ENCODE data around the gene CAMK2D. TPM values are rescaled to one million over a fixed set of nuclear protein-coding genes. Genes with fewer than 3 reads are reported as not detected.

Gene CAMK2D
- total and polyA plus RNA-seq, 2 experiments from 2014 or later: 4.9 to 14.6 TPM

DNA sequence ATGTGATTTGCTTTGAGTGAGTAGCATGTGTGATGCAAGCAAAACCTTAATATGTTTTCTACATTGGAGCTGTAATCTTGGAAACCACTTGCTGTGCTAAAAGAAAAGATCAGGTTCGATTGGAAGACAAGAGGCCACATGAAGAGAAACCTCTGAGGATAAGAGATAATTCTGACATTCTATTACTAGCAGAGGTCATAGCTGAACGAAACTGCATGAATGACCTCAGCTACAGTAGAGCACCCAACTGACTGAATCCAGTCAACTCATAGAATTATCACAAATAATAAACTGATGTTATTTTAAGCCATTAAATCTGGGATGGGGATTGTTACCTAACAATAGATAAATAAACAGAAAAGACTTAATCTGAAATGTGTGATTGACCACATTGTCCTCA lies 147.1 kb downstream of the CAMK2D start (continued):
- TF ChIP-seq, protein P1, sequence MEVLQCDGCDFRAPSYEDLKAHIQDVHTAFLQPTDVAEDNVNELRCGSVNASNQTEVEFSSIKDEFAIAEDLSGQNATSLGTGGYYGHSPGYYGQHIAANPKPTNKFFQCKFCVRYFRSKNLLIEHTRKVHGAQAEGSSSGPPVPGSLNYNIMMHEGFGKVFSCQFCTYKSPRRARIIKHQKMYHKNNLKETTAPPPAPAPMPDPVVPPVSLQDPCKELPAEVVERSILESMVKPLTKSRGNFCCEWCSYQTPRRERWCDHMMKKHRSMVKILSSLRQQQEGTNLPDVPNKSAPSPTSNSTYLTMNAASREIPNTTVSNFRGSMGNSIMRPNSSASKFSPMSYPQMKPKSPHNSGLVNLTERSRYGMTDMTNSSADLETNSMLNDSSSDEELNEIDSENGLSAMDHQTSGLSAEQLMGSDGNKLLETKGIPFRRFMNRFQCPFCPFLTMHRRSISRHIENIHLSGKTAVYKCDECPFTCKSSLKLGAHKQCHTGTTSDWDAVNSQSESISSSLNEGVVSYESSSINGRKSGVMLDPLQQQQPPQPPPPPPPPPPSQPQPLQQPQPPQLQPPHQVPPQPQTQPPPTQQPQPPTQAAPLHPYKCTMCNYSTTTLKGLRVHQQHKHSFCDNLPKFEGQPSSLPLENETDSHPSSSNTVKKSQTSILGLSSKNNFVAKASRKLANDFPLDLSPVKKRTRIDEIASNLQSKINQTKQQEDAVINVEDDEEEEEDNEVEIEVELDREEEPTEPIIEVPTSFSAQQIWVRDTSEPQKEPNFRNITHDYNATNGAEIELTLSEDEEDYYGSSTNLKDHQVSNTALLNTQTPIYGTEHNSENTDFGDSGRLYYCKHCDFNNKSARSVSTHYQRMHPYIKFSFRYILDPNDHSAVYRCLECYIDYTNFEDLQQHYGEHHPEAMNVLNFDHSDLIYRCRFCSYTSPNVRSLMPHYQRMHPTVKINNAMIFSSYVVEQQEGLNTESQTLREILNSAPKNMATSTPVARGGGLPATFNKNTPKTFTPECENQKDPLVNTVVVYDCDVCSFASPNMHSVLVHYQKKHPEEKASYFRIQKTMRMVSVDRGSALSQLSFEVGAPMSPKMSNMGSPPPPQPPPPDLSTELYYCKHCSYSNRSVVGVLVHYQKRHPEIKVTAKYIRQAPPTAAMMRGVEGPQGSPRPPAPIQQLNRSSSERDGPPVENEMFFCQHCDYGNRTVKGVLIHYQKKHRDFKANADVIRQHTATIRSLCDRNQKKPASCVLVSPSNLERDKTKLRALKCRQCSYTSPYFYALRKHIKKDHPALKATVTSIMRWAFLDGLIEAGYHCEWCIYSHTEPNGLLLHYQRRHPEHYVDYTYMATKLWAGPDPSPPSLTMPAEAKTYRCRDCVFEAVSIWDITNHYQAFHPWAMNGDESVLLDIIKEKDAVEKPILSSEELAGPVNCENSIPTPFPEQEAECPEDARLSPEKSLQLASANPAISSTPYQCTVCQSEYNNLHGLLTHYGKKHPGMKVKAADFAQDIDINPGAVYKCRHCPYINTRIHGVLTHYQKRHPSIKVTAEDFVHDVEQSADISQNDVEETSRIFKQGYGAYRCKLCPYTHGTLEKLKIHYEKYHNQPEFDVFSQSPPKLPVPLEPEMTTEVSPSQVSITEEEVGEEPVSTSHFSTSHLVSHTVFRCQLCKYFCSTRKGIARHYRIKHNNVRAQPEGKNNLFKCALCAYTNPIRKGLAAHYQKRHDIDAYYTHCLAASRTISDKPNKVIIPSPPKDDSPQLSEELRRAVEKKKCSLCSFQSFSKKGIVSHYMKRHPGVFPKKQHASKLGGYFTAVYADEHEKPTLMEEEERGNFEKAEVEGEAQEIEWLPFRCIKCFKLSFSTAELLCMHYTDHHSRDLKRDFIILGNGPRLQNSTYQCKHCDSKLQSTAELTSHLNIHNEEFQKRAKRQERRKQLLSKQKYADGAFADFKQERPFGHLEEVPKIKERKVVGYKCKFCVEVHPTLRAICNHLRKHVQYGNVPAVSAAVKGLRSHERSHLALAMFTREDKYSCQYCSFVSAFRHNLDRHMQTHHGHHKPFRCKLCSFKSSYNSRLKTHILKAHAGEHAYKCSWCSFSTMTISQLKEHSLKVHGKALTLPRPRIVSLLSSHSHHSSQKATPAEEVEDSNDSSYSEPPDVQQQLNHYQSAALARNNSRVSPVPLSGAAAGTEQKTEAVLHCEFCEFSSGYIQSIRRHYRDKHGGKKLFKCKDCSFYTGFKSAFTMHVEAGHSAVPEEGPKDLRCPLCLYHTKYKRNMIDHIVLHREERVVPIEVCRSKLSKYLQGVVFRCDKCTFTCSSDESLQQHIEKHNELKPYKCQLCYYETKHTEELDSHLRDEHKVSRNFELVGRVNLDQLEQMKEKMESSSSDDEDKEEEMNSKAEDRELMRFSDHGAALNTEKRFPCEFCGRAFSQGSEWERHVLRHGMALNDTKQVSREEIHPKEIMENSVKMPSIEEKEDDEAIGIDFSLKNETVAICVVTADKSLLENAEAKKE (CRISPR knock-in tag; IDR thresholded peaks at IDR 0.05): no peak

- ATAC-seq (no peak), DNase-seq (ENCODE audit: low spot score) (no peak)
- H3K36me3 Mint-ChIP-seq (ENCODE audit: low read depth): no peaks in the 10 kb centered on the region
- Histone ChIP-seq H3K79me2 (replicated peaks; ENCODE audit: insufficient read depth) (no peaks in the 10 kb centered on the region), H4K20me1 (replicated peaks; ENCODE audit: insufficient read depth) (no peaks in the 10 kb centered on the region), H3K4me1 (ENCODE audit: insufficient read depth) (no peaks in the 10 kb centered on the region), H3K36me3 (ENCODE audit: insufficient read depth) (no peaks in the 10 kb centered on the region), H3K4me3 (no peak overlapping the region), H3F3A (replicated peaks; ENCODE audit: low read depth) (no peaks in the 10 kb centered on the region), H2AFZ (no peak overlapping the region), H3K9me2 (ENCODE audit: insufficient read depth) (no peaks in the 10 kb centered on the region), H3K4me2 (no peak overlapping the region), H3K27me3 (ENCODE audit: insufficient read depth) (no peaks in the 10 kb centered on the region), H3K27ac (ENCODE audit: low read depth) (no peak overlapping the region; the same call in 1 of the 2 replicates)
- H3K9me3 Mint-ChIP-seq: no peaks in the 10 kb centered on the region
- H3K4me3 Mint-ChIP-seq: no peak overlapping the region
- H3K27ac Mint-ChIP-seq: peak overlapping the region; percentile 61
- no peaks in the 10 kb centered on the region for H3K4me1 Mint-ChIP-seq
- H3K27me3 Mint-ChIP-seq (ENCODE audit: insufficient read depth, low read depth, poor library complexity): no peaks in the 10 kb centered on the region
- no peak for TF ChIP-seq EZH2phosphoT487 (IDR thresholded peaks at IDR 0.05; ENCODE audit: unreplicated experiment)
- no peak for TF ChIP-seq POLR2AphosphoS5 (IDR thresholded peaks at IDR 0.05; ENCODE audit: low read depth)
- TF ChIP-seq, protein P2, sequence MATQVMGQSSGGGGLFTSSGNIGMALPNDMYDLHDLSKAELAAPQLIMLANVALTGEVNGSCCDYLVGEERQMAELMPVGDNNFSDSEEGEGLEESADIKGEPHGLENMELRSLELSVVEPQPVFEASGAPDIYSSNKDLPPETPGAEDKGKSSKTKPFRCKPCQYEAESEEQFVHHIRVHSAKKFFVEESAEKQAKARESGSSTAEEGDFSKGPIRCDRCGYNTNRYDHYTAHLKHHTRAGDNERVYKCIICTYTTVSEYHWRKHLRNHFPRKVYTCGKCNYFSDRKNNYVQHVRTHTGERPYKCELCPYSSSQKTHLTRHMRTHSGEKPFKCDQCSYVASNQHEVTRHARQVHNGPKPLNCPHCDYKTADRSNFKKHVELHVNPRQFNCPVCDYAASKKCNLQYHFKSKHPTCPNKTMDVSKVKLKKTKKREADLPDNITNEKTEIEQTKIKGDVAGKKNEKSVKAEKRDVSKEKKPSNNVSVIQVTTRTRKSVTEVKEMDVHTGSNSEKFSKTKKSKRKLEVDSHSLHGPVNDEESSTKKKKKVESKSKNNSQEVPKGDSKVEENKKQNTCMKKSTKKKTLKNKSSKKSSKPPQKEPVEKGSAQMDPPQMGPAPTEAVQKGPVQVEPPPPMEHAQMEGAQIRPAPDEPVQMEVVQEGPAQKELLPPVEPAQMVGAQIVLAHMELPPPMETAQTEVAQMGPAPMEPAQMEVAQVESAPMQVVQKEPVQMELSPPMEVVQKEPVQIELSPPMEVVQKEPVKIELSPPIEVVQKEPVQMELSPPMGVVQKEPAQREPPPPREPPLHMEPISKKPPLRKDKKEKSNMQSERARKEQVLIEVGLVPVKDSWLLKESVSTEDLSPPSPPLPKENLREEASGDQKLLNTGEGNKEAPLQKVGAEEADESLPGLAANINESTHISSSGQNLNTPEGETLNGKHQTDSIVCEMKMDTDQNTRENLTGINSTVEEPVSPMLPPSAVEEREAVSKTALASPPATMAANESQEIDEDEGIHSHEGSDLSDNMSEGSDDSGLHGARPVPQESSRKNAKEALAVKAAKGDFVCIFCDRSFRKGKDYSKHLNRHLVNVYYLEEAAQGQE (IDR thresholded peaks at IDR 0.05; ENCODE audit: unreplicated experiment): no peak
- TF ChIP-seq ZNF114 (CRISPR knock-in tag; IDR thresholded peaks at IDR 0.05): no peak
- TF ChIP-seq, protein P1 (CRISPR knock-in tag; IDR thresholded peaks at IDR 0.05): no peak
- TF ChIP-seq STAT1 (IDR thresholded peaks at IDR 0.05; ENCODE audit: unreplicated experiment): no peak
- TF ChIP-seq NANOG (IDR thresholded peaks at IDR 0.05; ENCODE audit: borderline replicate concordance): no peak
These were observed 148.0 kb downstream of the CAMK2D start for GRCh38 chr4:113613503-113613902.
